K562 (cell line): Measurements from ENCODE around the gene PSMA7. TPM values are rescaled to one million over a fixed set of nuclear protein-coding genes. Genes with fewer than 3 reads are reported as not detected.
A peak's percentile ranks its signal among the peaks of the same experiment; 100 is the strongest.

Source experiments
- BDP1 ChIP-seq: IDR thresholded peaks from 3 replicates; pipeline ENCODE4 v1.6.1; 2011; ENCODE audit not compliant: insufficient read length, insufficient read depth
- CC2D1A ChIP-seq: fragments of 450-650 bp; IDR thresholded peaks from 2 replicates; pipeline ENCODE4 v1.6.1; 2017; ENCODE audit warnings: mild to moderate bottlenecking
- CHD2 ChIP-seq: IDR thresholded peaks from 2 replicates; pipeline ENCODE4 v1.6.1; 2011; ENCODE audit warnings: low read depth, low read length
- CUX1 ChIP-seq: fragments of 200-800 bp; sonication (Bioruptor generic); IDR thresholded peaks from 2 replicates; pipeline ENCODE4 v1.6.1; 2016; ENCODE audit warnings: missing genetic modification characterization, missing compliant biosample characterization
- EWSR1 ChIP-seq: fragments of 450-650 bp; IDR thresholded peaks from 2 replicates; pipeline ENCODE4 v1.6.1; 2018; ENCODE audit warnings: borderline replicate concordance, mild to moderate bottlenecking, low read depth, moderate library complexity; ENCODE audit not compliant: partially characterized antibody
- GATA2 ChIP-seq: sonication (generic); formaldehyde crosslinking; IDR thresholded peaks from 2 replicates; pipeline ENCODE4 v1.4.0; 2020; ENCODE audit warnings: mild to moderate bottlenecking, missing genetic modification reagents
- HIVEP1 ChIP-seq: fragments of 250-450 bp; sonication (Bioruptor Pico); IDR thresholded peaks from 2 replicates; pipeline ENCODE4 v1.4.0; 2020; ENCODE audit warnings: mild to moderate bottlenecking
- KLF10 ChIP-seq: fragments of 250-450 bp; sonication (Bioruptor Pico); IDR thresholded peaks from 2 replicates; pipeline ENCODE4 v1.6.1; 2021; ENCODE audit warnings: matching md5 sums
- L3MBTL2 ChIP-seq: fragments of 450-650 bp; IDR thresholded peaks from 2 replicates; pipeline ENCODE4 v1.6.1; 2016; ENCODE audit warnings: mild to moderate bottlenecking, moderate library complexity
- MITF ChIP-seq: IDR thresholded peaks from 2 replicates; pipeline ENCODE4 v1.6.1; 2014; ENCODE audit warnings: antibody characterized with exemption
- SOX6 ChIP-seq: fragments of 450-650 bp; IDR thresholded peaks from 2 replicates; pipeline ENCODE4 v1.6.1; 2014; ENCODE audit warnings: mild to moderate bottlenecking
- SRSF7 ChIP-seq: fragments of 200-400 bp; formaldehyde crosslinking; optimal IDR thresholded peaks from 2 replicates; pipeline ENCODE3; 2017; ENCODE audit warnings: mild to moderate bottlenecking, low read depth, low read length
- STAG1 ChIP-seq: sonication (generic); formaldehyde crosslinking; IDR thresholded peaks from 2 replicates; pipeline ENCODE4 v1.5.0; 2020; ENCODE audit warnings: missing genetic modification reagents, borderline replicate concordance
- STAT6 ChIP-seq: sonication (generic); formaldehyde crosslinking; IDR thresholded peaks from 2 replicates; pipeline ENCODE4 v1.8.1; 2023; ENCODE audit warnings: mild to moderate bottlenecking, missing genetic modification reagents
- USF1 ChIP-seq: sonication (generic); formaldehyde crosslinking; IDR thresholded peaks from 2 replicates; pipeline ENCODE4 v1.9.0; 2022; ENCODE audit warnings: mild to moderate bottlenecking, missing genetic modification reagents
- ZBTB12 ChIP-seq: fragments of 250-450 bp; sonication (Bioruptor Pico); IDR thresholded peaks from 2 replicates; pipeline ENCODE4 v1.4.0; 2020
- ZFP1 ChIP-seq: fragments of 450-650 bp; formaldehyde crosslinking; IDR thresholded peaks from 2 replicates; pipeline ENCODE4 v1.4.0; 2020; ENCODE audit warnings: mild to moderate bottlenecking, mixed read lengths
- polyA plus RNA-seq, 8 experiments: library from polyadenylated mRNA; depleted of rRNA in 4 of 8; stranded (reverse) in 5 of 8; unstranded in 3 of 8; fragments of >200 nt; fragmentation: Nextera tagmentation in 2 of 8; fragmentation: Illumina TruSeq in 1 of 8; extraction: Ambion mirVana in 2 of 8; extraction: Trizol in 1 of 8; gene quantifications; 2 replicates each; pipeline versions ENCODE4 v1.2.1 to v1.2.3, GENCODE V29; 2011 to 2014; ENCODE audit warnings: inconsistent platforms in 1 of 8, missing spikeins in 1 of 8
- total RNA-seq, 7 experiments: library from RNA; depleted of rRNA in 6 of 7; stranded (reverse); fragments of >200 nt in 6 of 7; fragmentation: Illumina TruSeq in 2 of 7; extraction: Trizol in 2 of 7; gene quantifications; 2 replicates each; pipeline versions ENCODE4 v1.2.1 to v1.2.3, GENCODE V29; 2011 to 2021; ENCODE audit warnings: low replicate concordance in 1 of 7

The PSMA7 gene
- total and polyA plus RNA-seq, 9 of the 15 experiments (the other 6 are each of a cell fraction or from before 2014, with no cell fraction given), result 257 to 510 (median 393) TPM

GRCh38 chr20:62143081-62143956 is at the start of gene PSMA7, which contains the start of gene SS18L1 (continued):
- no peak for TF ChIP-seq SRSF7
- TF ChIP-seq BDP1, result no peak
- no peak for TF ChIP-seq CC2D1A
- TF ChIP-seq STAT6 (CRISPR knock-in tag), result no peak
- TF ChIP-seq SOX6, result peak; percentile 37; the same call in 1 of the 2 replicates
- no peak for TF ChIP-seq KLF10 (CRISPR knock-in tag)
- TF ChIP-seq ZFP1, result no peak
- TF ChIP-seq GATA2 (CRISPR knock-in tag), result no peak
- peak; percentile 56 for TF ChIP-seq L3MBTL2
- no peak for TF ChIP-seq CUX1
- TF ChIP-seq HIVEP1 (CRISPR knock-in tag), result no peak
- no peak for TF ChIP-seq ZBTB12 (CRISPR knock-in tag)
- TF ChIP-seq STAG1, result no peak
- no peak for TF ChIP-seq USF1 (CRISPR knock-in tag)
- no peak for TF ChIP-seq CHD2
- TF ChIP-seq MITF, result no peak
- no peak for TF ChIP-seq EWSR1
